Thoracic aorta (tissue), 2 donors: Measurements from ENCODE around the gene PROK1. TPM values are rescaled to one million over a fixed set of nuclear protein-coding genes. Genes with fewer than 3 reads are reported as not detected.

Experiments used
- ATAC-seq: fragments of 150-250 bp; one replicate; pipeline ENCODE4 v1.8.0; 2017; ENCODE audit warnings: low read depth; ENCODE audit not compliant: insufficient number of reproducible peaks, low FRiP score
- DNase-seq: peaks from one replicate; pipeline ENCODE4 v3.0.0-alpha.2; 2020; ENCODE audit warnings: low spot score
- H3K27ac ChIP-seq, 2 donors: fragments of 200-600 bp; sonication (generic); 1 replicate in 1 of 2; 2 replicates in 1 of 2; pipeline ENCODE4 v1.5.1; 2016; ENCODE audit warnings: mild to moderate bottlenecking in 2 of 2, moderate library complexity in 2 of 2
- H3K27me3 ChIP-seq: fragments of 200-600 bp; sonication (generic); replicated peaks from 2 replicates; pipeline ENCODE4 v1.6.0; 2016; ENCODE audit warnings: mild to moderate bottlenecking; ENCODE audit not compliant: insufficient read depth
- H3K36me3 ChIP-seq: fragments of 200-600 bp; sonication (generic); one replicate; pipeline ENCODE4 v1.5.1; 2016
- H3K4me1 ChIP-seq, 2 donors: fragments of 200-600 bp; sonication (generic); 1 replicate in 1 of 2; 2 replicates in 1 of 2; pipeline versions ENCODE4 v1.5.1 to v1.6.0; 2016; ENCODE audit warnings: low read depth in 2 of 2, mild to moderate bottlenecking in 1 of 2; ENCODE audit not compliant: control insufficient read depth in 1 of 2
- H3K4me3 ChIP-seq: fragments of 200-600 bp; sonication (generic); 2 replicates; pipeline ENCODE4 v1.5.1; 2016; ENCODE audit warnings: mild to moderate bottlenecking
- H3K9me3 ChIP-seq: fragments of 200-600 bp; sonication (generic); 2 replicates; pipeline ENCODE4 v1.5.1; 2016
- CTCF ChIP-seq: fragments of 200-600 bp; sonication (generic); IDR thresholded peaks from one replicate; pipeline ENCODE4 v1.5.1; 2019; ENCODE audit warnings: antibody characterized with exemption
- total RNA-seq, 2 donors: library from RNA; depleted of rRNA; stranded (reverse); fragments of >200 nt; gene quantifications; one replicate each; pipeline versions ENCODE4 v1.1.0 to v1.2.3, GENCODE V29; 2016

The PROK1 gene
- total RNA-seq, 2 donors from 2014 or later = 0.27 to 0.63 TPM

- Histone ChIP-seq H3K9me3 (no peaks in the 10 kb centered on the region), H3K36me3 (no peaks in the 10 kb centered on the region), H3K4me1 (no peaks in the 10 kb centered on the region), H3K27me3 (no peaks in the 10 kb centered on the region), H3K27ac (no peak overlapping the region), H3K4me3 (no peak overlapping the region)
- TF ChIP-seq CTCF = no peak
- ATAC-seq (no peak), DNase-seq (no peak)
Measured at GRCh38 chr1:110477967-110478640, 27.2 kb downstream of the PROK1 start.

- Histone ChIP-seq H3K9me3 (no peaks in the 10 kb centered on the region), H3K27me3 (no peaks in the 10 kb centered on the region), H3K27ac (no peak overlapping the region), H3K4me3 (no peak overlapping the region), H3K4me1 (no peaks in the 10 kb centered on the region), H3K36me3 (no peaks in the 10 kb centered on the region)
- TF ChIP-seq CTCF = no peak
- no peak for ATAC-seq
- DNase-seq = no peak
Measured at GRCh38 chr1:110478886-110479285, 27.9 kb downstream of the PROK1 start.

- ATAC-seq = no peak
- Histone ChIP-seq H3K4me3 (no peak overlapping the region), H3K9me3 (no peaks in the 10 kb centered on the region), H3K4me1 (no peaks in the 10 kb centered on the region), H3K27ac (no peak overlapping the region), H3K27me3 (no peaks in the 10 kb centered on the region), H3K36me3 (no peaks in the 10 kb centered on the region)
- DNase-seq = no peak
- no peak for TF ChIP-seq CTCF
Measured at GRCh38 chr1:110480356-110481096, 29.6 kb downstream of the PROK1 start.

GRCh38 chr1:110481968-110482623 is 31.1 kb downstream of the PROK1 start:
- ATAC-seq (no peak), DNase-seq (no peak)
- H3K27ac ChIP-seq = no peak overlapping the region
- H3K4me1 ChIP-seq = no peaks in the 10 kb centered on the region
- no peak for TF ChIP-seq CTCF
- no peaks in the 10 kb centered on the region for H3K36me3 ChIP-seq
- H3K27me3 ChIP-seq = no peaks in the 10 kb centered on the region
- H3K4me3 ChIP-seq = no peak overlapping the region
- no peaks in the 10 kb centered on the region for H3K9me3 ChIP-seq

- H3K27me3 ChIP-seq = no peaks in the 10 kb centered on the region
- H3K9me3 ChIP-seq = no peaks in the 10 kb centered on the region
- DNase-seq = no peak
- no peak overlapping the region for H3K4me3 ChIP-seq
- no peaks in the 10 kb centered on the region for H3K4me1 ChIP-seq
- no peaks in the 10 kb centered on the region for H3K36me3 ChIP-seq
- H3K27ac ChIP-seq = no peak overlapping the region
- no peak for TF ChIP-seq CTCF
- ATAC-seq = no peak
Measured at GRCh38 chr1:110482662-110483307, 31.8 kb downstream of the PROK1 start.
